IPS-NIHi11 (cell line): Measurements from ENCODE around the gene ZHX3.
"Not testable (repeated sequence)": the region's sequence is repeated elsewhere in the genome, so short reads cannot be mapped to it uniquely, and the experiment has no call there.

Experiments
- DNase-seq: peaks from one replicate; pipeline ENCODE4 v3.0.0; 2012; ENCODE audit warnings: mixed read lengths, low spot score

ZHX3 gene

DNA sequence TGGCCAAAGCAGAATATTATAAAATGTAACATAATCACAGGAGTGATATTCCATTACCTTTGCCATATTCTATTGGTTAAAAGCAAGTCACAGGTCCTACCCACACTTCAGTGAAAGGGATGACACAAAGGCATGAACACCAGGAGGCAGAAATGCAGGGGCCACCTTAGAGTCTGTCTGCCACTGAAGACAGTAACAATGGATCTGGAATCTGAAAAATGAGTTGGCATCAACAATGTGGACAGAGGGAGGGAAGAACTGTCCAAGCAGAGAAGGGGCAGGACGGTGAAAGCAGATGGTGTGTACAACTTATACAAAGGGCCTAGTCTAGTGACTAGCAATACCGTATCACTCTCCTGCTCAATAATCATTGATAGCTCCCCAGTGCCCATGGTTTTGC is 16.5 kb upstream of the ZHX3 start:
- DNase-seq = no peak

GRCh38 chr20:41331731-41332130 is 14.2 kb upstream of the ZHX3 start:
- DNase-seq = no peak

- DNase-seq = no peak
Measured at GRCh38 chr20:41330941-41331340, 13.4 kb upstream of the ZHX3 start.

DNA sequence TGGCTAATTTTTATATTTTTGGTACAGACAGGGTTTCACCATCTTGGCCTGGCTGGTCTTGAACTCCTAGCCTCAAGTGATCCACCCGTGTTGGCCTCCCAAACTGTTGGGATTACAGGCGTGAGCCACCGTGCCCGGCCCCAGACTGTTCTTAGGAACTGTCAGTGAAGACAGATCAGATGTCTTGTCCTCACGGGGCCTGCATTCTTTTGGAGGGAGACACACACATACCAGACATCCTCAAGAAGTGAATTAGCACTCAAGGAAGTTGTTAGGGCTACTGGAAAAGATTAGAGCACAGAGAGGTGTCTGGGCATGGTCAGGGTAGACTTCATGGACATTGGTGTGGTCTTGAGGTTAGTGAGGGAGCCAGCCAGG is 12.8 kb upstream of the ZHX3 start:
- DNase-seq = no peak

- no peak for DNase-seq
Measured at GRCh38 chr20:41329435-41330342, 12.2 kb upstream of the ZHX3 start.

- no peak for DNase-seq
Measured at GRCh38 chr20:41327178-41327577, 9.6 kb upstream of the ZHX3 start.

DNA sequence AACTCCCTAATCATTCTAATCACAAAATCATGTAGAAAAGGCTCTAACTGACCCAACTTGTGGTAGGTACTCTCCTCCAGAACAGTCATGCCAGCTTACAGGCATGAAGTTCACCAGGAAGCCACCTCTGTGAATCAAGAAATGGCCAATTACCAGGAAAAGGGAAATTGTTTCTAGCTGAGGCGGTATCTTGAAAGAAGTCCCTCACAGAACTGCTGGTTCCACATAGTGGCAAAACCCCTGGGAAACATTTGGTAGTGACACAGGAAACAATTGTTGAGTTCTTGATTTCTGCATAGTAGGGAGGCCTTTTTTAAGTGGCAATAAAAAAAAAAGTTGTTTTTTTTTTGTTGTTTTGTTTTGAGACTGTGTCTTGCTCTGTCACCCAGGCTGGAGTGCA is 3.4 kb upstream of the ZHX3 start:
- DNase-seq = no peak

DNA sequence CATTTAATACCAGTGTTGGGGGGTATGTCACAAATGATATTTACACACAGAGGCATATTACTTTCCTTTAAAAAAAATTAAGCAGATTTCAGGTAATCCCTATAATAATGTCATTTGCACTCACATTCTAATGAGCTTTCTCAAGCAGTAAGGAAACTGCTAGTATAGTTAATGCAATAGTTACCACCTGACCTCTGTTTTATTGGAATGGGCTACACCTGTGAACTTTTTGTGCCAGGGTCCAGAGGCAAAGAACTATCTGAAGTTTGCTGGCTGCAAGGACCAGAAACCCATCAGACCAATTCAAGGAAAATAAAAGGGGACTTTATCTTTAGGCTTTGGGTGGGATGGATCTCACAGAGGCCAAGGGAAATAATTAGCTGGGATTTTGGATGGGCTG is 2.9 kb upstream of the ZHX3 start:
- no peak for DNase-seq

DNA sequence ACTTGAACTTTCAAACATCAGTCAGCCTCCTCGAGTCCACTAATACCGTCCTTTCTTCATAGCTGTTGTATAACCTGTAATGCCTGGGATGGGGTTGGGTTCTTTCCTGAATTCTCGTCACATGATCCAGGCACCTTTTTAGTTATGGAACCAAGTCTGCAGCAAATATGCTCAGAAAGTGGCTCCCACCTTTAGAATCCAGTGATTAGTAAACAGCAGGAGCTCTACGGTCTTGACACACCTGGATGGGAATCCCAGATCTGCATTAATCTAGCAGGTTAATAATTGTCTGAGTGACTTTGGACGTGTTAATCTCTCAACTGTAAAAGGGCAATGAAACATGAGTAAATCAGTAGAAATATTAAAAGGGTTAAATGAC is 729 bp upstream of the ZHX3 start:
- DNase-seq = no peak

- DNase-seq = peak; percentile 86
Measured at GRCh38 chr20:41316602-41317545, 657 bp downstream of the ZHX3 start.

GRCh38 chr20:41316051-41316450 is 1.5 kb downstream of the ZHX3 start:
- DNase-seq = no peak

GRCh38 chr20:41314386-41314785 is 3.1 kb downstream of the ZHX3 start:
- DNase-seq = no peak

GRCh38 chr20:41312009-41312408 is 5.5 kb downstream of the ZHX3 start:
- not testable (repeated sequence) for DNase-seq

DNA sequence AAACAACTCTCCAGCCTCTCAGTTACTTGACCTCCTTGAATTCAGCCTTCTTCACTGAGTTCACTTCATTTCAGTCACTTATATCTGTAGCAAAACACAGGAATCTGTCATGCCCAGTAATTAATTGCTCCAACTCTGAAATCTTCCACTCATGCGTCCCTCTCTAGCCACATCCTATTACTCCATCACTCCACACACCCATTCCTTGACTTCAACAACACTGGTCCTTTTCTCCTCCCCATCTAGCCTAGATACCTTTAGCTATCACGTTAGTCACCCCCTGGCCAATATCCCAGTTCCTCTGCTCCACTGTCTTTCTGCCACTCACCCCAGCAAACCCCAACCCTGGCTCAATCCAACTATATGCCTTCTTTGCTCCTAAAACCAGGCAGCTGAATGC is 7.7 kb downstream of the ZHX3 start:
- DNase-seq = no peak

GRCh38 chr20:41308726-41309413 is 8.7 kb downstream of the ZHX3 start:
- no peak for DNase-seq

DNA sequence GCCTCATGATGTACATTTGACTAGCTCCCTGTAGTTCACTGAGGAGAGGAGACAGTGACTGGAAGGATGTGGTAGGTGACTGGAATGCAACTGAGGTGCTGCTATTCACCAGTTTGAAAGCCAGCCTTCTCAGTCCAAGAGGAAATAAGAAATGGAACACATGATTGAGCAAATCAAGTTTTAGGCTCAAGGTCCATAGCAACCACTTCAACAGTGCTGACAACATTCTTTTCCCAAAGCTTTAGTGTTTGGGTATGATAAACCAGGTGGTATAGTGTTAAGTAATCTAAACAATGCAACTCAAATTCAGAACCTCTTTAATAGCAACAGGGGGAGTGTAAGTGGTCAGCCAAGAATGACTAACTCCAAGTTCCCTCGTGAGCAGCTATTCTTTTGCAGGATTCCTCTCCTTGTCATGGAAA is 9.2 kb downstream of the ZHX3 start:
- no peak for DNase-seq

- no peak for DNase-seq
Measured at GRCh38 chr20:41307021-41307420, 10.5 kb downstream of the ZHX3 start.

- no peak for DNase-seq
Measured at GRCh38 chr20:41306061-41306727, 11.3 kb downstream of the ZHX3 start.

- DNase-seq = no peak
Measured at GRCh38 chr20:41304424-41305079, 13.0 kb downstream of the ZHX3 start.

DNA sequence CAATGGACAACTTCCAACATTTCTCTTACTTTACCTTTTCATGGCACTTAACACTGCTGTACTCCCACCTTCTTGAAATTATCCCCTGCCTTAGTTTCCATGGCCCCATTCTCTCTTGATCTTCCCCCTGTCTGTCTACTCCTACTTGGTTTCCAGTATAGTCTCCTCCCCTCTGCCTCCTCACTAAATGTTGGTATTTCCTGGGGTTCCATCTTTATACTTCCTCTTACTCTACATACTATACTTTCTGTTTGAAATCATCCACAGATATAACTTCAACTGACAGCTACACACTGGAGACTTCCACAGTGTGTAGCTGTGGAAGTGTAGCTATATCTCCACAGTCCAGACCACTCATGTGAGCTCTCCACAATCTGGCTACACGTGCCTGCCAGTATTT is 13.5 kb downstream of the ZHX3 start:
- no peak for DNase-seq

GRCh38 chr20:41300886-41301285 is 16.6 kb downstream of the ZHX3 start:
- no peak for DNase-seq
